WTC11 (cell line): ENCODE data around the gene RNF4. TPM values are rescaled to one million over a fixed set of nuclear protein-coding genes. Genes with fewer than 3 reads are reported as not detected.

Experiments used
- ATAC-seq: fragments of 200-7000 bp; cut with Tn5 transposase; 2 replicates; pipeline ENCODE4 v1.10.0; 2021; ENCODE audit warnings: mild to moderate bottlenecking, moderate library complexity
- CTCF ChIA-PET: fragments of 300-600 bp; sonication (Branson Sonifier 250); formaldehyde crosslinking; loops from one replicate; lab custom pipeline; 2021; ENCODE audit warnings: antibody characterized with exemption; lab: Charles Lee
- POLR2A ChIA-PET: fragments of 350-600 bp; sonication (Branson Sonifier 250); formaldehyde crosslinking; loops from one replicate; lab custom pipeline; 2021; ENCODE audit warnings: antibody characterized with exemption; lab: Charles Lee
- DNase-seq: peaks from one replicate; pipeline ENCODE4 v3.0.0; 2021; ENCODE audit warnings: low spot score
- H3K27ac Mint-ChIP-seq: 2 replicates; pipeline ENCODE4 v1.8.0; 2021; ENCODE audit warnings: mixed read lengths
- H3K27me3 Mint-ChIP-seq: 2 replicates; pipeline ENCODE4 v1.8.0; 2021; ENCODE audit warnings: low read depth, mild to moderate bottlenecking, moderate library complexity, mixed read lengths
- H3K36me3 Mint-ChIP-seq: 2 replicates; pipeline ENCODE4 v1.8.0; 2021; ENCODE audit warnings: mixed read lengths
- H3K4me1 Mint-ChIP-seq: 2 replicates; pipeline ENCODE4 v1.8.0; 2022; ENCODE audit warnings: mixed read lengths
- H3K4me3 Mint-ChIP-seq: 2 replicates; pipeline ENCODE4 v1.8.0; 2021; ENCODE audit warnings: mild to moderate bottlenecking, moderate library complexity, mixed read lengths
- H3K9me3 Mint-ChIP-seq: 2 replicates; pipeline ENCODE4 v1.8.0; 2021; ENCODE audit warnings: mixed read lengths
- ATF2 ChIP-seq: sonication (generic); formaldehyde crosslinking; IDR thresholded peaks from 2 replicates; pipeline ENCODE4 v1.8.1; 2022; ENCODE audit warnings: low read depth, missing genetic modification reagents, borderline replicate concordance
- ATF3 ChIP-seq: sonication (generic); formaldehyde crosslinking; conservative IDR thresholded peaks from 2 replicates; pipeline ENCODE4 v1.8.1; 2022; ENCODE audit warnings: mild to moderate bottlenecking, missing genetic modification reagents
- E2F5 ChIP-seq: sonication (generic); formaldehyde crosslinking; IDR thresholded peaks from 2 replicates; pipeline ENCODE4 v1.8.1; 2022; ENCODE audit warnings: mild to moderate bottlenecking, moderate library complexity, missing genetic modification reagents
- EMX1 ChIP-seq: fragments of 250-450 bp; sonication (Bioruptor Pico); IDR thresholded peaks from 2 replicates; pipeline ENCODE4 v1.8.0; 2021; ENCODE audit warnings: mild to moderate bottlenecking
- ETV6 ChIP-seq: sonication (generic); formaldehyde crosslinking; IDR thresholded peaks from 2 replicates; pipeline ENCODE4 v1.8.1; 2022; ENCODE audit warnings: mild to moderate bottlenecking, missing genetic modification reagents
- FOXK1 ChIP-seq: sonication (generic); formaldehyde crosslinking; IDR thresholded peaks from 2 replicates; pipeline ENCODE4 v1.8.0; 2022; ENCODE audit warnings: mild to moderate bottlenecking, moderate library complexity, missing genetic modification reagents
- GABPB1 ChIP-seq: sonication (generic); formaldehyde crosslinking; IDR thresholded peaks from 2 replicates; pipeline ENCODE4 v1.8.1; 2023; ENCODE audit warnings: mild to moderate bottlenecking, missing genetic modification reagents
- JUN ChIP-seq: sonication (generic); formaldehyde crosslinking; IDR thresholded peaks from 2 replicates; pipeline ENCODE4 v1.8.0; 2023; ENCODE audit warnings: mild to moderate bottlenecking, missing genetic modification reagents
- MYBL2 ChIP-seq: sonication (generic); formaldehyde crosslinking; IDR thresholded peaks from 2 replicates; pipeline ENCODE4 v1.8.1; 2023; ENCODE audit warnings: mild to moderate bottlenecking, moderate library complexity, missing genetic modification reagents
- NFYB ChIP-seq: sonication (generic); formaldehyde crosslinking; conservative IDR thresholded peaks from 2 replicates; pipeline ENCODE4 v1.8.0; 2022; ENCODE audit warnings: low read depth, missing genetic modification reagents
- NR1H2 ChIP-seq: sonication (generic); formaldehyde crosslinking; IDR thresholded peaks from 2 replicates; pipeline ENCODE4 v1.9.0; 2021; ENCODE audit warnings: mild to moderate bottlenecking, moderate library complexity, missing genetic modification reagents
- SMAD3 ChIP-seq: sonication (generic); formaldehyde crosslinking; IDR thresholded peaks from 2 replicates; pipeline ENCODE4 v1.8.0; 2022; ENCODE audit warnings: missing genetic modification reagents, mild to moderate bottlenecking, borderline replicate concordance
- SP1 ChIP-seq: sonication (generic); formaldehyde crosslinking; conservative IDR thresholded peaks from 2 replicates; pipeline ENCODE4 v1.8.1; 2022; ENCODE audit warnings: missing genetic modification reagents
- TCF7 ChIP-seq: sonication (generic); formaldehyde crosslinking; IDR thresholded peaks from 2 replicates; pipeline ENCODE4 v1.8.0; 2022; ENCODE audit warnings: mild to moderate bottlenecking, low read depth, missing genetic modification reagents, moderate library complexity
- TEAD4 ChIP-seq: sonication (generic); formaldehyde crosslinking; IDR thresholded peaks from 2 replicates; pipeline ENCODE4 v1.8.0; 2022; ENCODE audit warnings: mild to moderate bottlenecking, missing genetic modification reagents
- ZNF232 ChIP-seq: sonication (generic); formaldehyde crosslinking; IDR thresholded peaks from 2 replicates; pipeline ENCODE4 v1.8.0; 2022; ENCODE audit warnings: mild to moderate bottlenecking, missing genetic modification reagents
- ZNF512 ChIP-seq: sonication (generic); formaldehyde crosslinking; IDR thresholded peaks from 2 replicates; pipeline ENCODE4 v1.8.1; 2022; ENCODE audit warnings: missing genetic modification reagents, borderline replicate concordance
- ZSCAN18 ChIP-seq: fragments of 250-450 bp; sonication (Bioruptor Pico); IDR thresholded peaks from 2 replicates; pipeline ENCODE4 v2.1.2; 2022; ENCODE audit warnings: mild to moderate bottlenecking, moderate library complexity
- total RNA-seq: library from RNA; stranded (reverse); gene quantifications from 3 replicates; pipeline ENCODE4 v1.2.3, GENCODE V29; 2021
- TF ChIP-seq, protein P1 (sequence below): fragments of 250-450 bp; sonication (Bioruptor Pico); IDR thresholded peaks from 2 replicates; pipeline ENCODE4 v1.8.0; 2021; ENCODE audit warnings: mild to moderate bottlenecking
- TF ChIP-seq, protein P2 (sequence below): sonication (generic); formaldehyde crosslinking; IDR thresholded peaks from 2 replicates; pipeline ENCODE4 v1.8.1; 2022; ENCODE audit warnings: mild to moderate bottlenecking, missing genetic modification reagents, moderate library complexity, borderline replicate concordance
- TF ChIP-seq, protein P3 (sequence below): sonication (generic); formaldehyde crosslinking; IDR thresholded peaks from 2 replicates; pipeline ENCODE4 v1.8.1; 2023; ENCODE audit warnings: mild to moderate bottlenecking, missing genetic modification reagents
- TF ChIP-seq, protein P4 (sequence below): sonication (generic); formaldehyde crosslinking; IDR thresholded peaks from 2 replicates; pipeline ENCODE4 v1.8.0; 2022; ENCODE audit warnings: mild to moderate bottlenecking, missing genetic modification reagents

The RNF4 gene
- total RNA-seq, 1 experiment from 2014 or later, result 87.3 TPM

- no peak overlapping the region for H3K27ac Mint-ChIP-seq
- ChIA-PET CTCF (no interaction called here), POLR2A (interaction anchor here (0.7 kb wide), 1 partner anchor 1536 kb away, joined by 3 read pairs; no protein-coding TSS in a partner anchor)
- TF ChIP-seq, protein P1, sequence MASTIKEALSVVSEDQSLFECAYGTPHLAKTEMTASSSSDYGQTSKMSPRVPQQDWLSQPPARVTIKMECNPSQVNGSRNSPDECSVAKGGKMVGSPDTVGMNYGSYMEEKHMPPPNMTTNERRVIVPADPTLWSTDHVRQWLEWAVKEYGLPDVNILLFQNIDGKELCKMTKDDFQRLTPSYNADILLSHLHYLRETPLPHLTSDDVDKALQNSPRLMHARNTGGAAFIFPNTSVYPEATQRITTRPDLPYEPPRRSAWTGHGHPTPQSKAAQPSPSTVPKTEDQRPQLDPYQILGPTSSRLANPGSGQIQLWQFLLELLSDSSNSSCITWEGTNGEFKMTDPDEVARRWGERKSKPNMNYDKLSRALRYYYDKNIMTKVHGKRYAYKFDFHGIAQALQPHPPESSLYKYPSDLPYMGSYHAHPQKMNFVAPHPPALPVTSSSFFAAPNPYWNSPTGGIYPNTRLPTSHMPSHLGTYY, result no peak
- TF ChIP-seq ZNF232 (CRISPR knock-in tag) (no peak), SP1 (no peak), NR1H2 (CRISPR knock-in tag) (no peak), MYBL2 (no peak), TCF7 (no peak), ZNF512 (CRISPR knock-in tag) (no peak), SMAD3 (no peak), ZSCAN18 (CRISPR knock-in tag) (no peak), ATF2 (CRISPR knock-in tag) (no peak), FOXK1 (CRISPR knock-in tag) (no peak), E2F5 (CRISPR knock-in tag) (no peak), ETV6 (CRISPR knock-in tag) (no peak), GABPB1 (no peak)
- 0 out of 2 replicates have a peak, but pooled peaks cover 4% of the 10 kb centered on the region for H3K4me1 Mint-ChIP-seq
- no peak overlapping the region for H3K4me3 Mint-ChIP-seq
- H3K27me3 Mint-ChIP-seq, result no peaks in the 10 kb centered on the region
- DNase-seq, result no peak
- no peaks in the 10 kb centered on the region for H3K36me3 Mint-ChIP-seq
- no peaks in the 10 kb centered on the region for H3K9me3 Mint-ChIP-seq
- no peak for ATAC-seq
Observed at GRCh38 chr4:2552806-2553205, 83.9 kb downstream of the RNF4 start.

GRCh38 chr4:2558301-2558700 is 89.4 kb downstream of the RNF4 start:
- Mint-ChIP-seq H3K36me3 (no peaks in the 10 kb centered on the region), H3K4me3 (no peak overlapping the region), H3K4me1 (peaks cover 28% of the 10 kb centered on the region), H3K9me3 (no peaks in the 10 kb centered on the region), H3K27ac (no peak overlapping the region), H3K27me3 (no peaks in the 10 kb centered on the region)
- TF ChIP-seq, protein P2, sequence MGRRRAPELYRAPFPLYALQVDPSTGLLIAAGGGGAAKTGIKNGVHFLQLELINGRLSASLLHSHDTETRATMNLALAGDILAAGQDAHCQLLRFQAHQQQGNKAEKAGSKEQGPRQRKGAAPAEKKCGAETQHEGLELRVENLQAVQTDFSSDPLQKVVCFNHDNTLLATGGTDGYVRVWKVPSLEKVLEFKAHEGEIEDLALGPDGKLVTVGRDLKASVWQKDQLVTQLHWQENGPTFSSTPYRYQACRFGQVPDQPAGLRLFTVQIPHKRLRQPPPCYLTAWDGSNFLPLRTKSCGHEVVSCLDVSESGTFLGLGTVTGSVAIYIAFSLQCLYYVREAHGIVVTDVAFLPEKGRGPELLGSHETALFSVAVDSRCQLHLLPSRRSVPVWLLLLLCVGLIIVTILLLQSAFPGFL (CRISPR knock-in tag), result no peak
- no peak for TF ChIP-seq NFYB
- TF ChIP-seq JUN (CRISPR knock-in tag), result no peak
- TF ChIP-seq, protein P3, sequence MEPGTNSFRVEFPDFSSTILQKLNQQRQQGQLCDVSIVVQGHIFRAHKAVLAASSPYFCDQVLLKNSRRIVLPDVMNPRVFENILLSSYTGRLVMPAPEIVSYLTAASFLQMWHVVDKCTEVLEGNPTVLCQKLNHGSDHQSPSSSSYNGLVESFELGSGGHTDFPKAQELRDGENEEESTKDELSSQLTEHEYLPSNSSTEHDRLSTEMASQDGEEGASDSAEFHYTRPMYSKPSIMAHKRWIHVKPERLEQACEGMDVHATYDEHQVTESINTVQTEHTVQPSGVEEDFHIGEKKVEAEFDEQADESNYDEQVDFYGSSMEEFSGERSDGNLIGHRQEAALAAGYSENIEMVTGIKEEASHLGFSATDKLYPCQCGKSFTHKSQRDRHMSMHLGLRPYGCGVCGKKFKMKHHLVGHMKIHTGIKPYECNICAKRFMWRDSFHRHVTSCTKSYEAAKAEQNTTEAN, result no peak
- no peak for TF ChIP-seq NR1H2 (CRISPR knock-in tag)
- TF ChIP-seq, protein P4, sequence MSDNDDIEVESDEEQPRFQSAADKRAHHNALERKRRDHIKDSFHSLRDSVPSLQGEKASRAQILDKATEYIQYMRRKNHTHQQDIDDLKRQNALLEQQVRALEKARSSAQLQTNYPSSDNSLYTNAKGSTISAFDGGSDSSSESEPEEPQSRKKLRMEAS (CRISPR knock-in tag), result no peak
- no peak for TF ChIP-seq TEAD4 (CRISPR knock-in tag)
- TF ChIP-seq ATF3 (CRISPR knock-in tag), result no peak
- TF ChIP-seq EMX1 (CRISPR knock-in tag), result no peak
- CTCF ChIA-PET, result no interaction called here
- DNase-seq, result no peak
- POLR2A ChIA-PET, result no interaction called here
- ATAC-seq, result no peak
